HCT116 (cell line): ENCODE data around the gene CDK5RAP1. TPM values are rescaled to one million over a fixed set of nuclear protein-coding genes. Genes with fewer than 3 reads are reported as not detected.

Experiments
- ATF3 ChIP-seq: IDR thresholded peaks from 2 replicates; pipeline ENCODE4 v1.6.1; 2012
- CEBPB ChIP-seq: IDR thresholded peaks from 2 replicates; pipeline ENCODE4 v1.6.1; 2012; ENCODE audit warnings: low read depth
- EGR1 ChIP-seq: IDR thresholded peaks from 2 replicates; pipeline ENCODE4 v1.6.1; 2012; ENCODE audit warnings: low read depth
- ELF1 ChIP-seq: IDR thresholded peaks from 2 replicates; pipeline ENCODE4 v1.6.1; 2012; ENCODE audit warnings: low read depth, borderline replicate concordance
- EZH2 ChIP-seq: fragments of 200-600 bp; sonication (generic); IDR thresholded peaks from 2 replicates; pipeline ENCODE4 v1.6.1; 2017; ENCODE audit warnings: antibody characterized with exemption, mixed run types
- FOSL1 ChIP-seq: IDR thresholded peaks from 2 replicates; pipeline ENCODE4 v1.6.1; 2012; ENCODE audit warnings: low read depth
- JUND ChIP-seq: IDR thresholded peaks from 2 replicates; pipeline ENCODE4 v1.6.1; 2012
- MAX ChIP-seq: IDR thresholded peaks from 2 replicates; pipeline ENCODE4 v1.6.1; 2012
- REST ChIP-seq: IDR thresholded peaks from 2 replicates; pipeline ENCODE4 v1.6.1; 2012; ENCODE audit warnings: low read depth
- SIN3A ChIP-seq: IDR thresholded peaks from 2 replicates; pipeline ENCODE4 v1.6.1; 2012; ENCODE audit warnings: low read depth
- TCF7L2 ChIP-seq: IDR thresholded peaks from 2 replicates; pipeline ENCODE4 v1.7.0; 2011; ENCODE audit warnings: borderline replicate concordance, inconsistent platforms; ENCODE audit not compliant: insufficient read depth, insufficient read length; ENCODE audit errors: extremely low read depth
- ZBTB33 ChIP-seq: IDR thresholded peaks from 2 replicates; pipeline ENCODE4 v1.6.1; 2011; ENCODE audit warnings: mild to moderate bottlenecking, low read length, moderate library complexity; ENCODE audit not compliant: insufficient replicate concordance; ENCODE audit errors: extremely low read depth
- ZFX ChIP-seq: fragments of 450-650 bp; IDR thresholded peaks from 2 replicates; pipeline ENCODE4 v1.6.1; 2017
- total RNA-seq: library from RNA; stranded (reverse); gene quantifications from one replicate; pipeline ENCODE4 v1.2.1, GENCODE V29; 2021; ENCODE audit not compliant: unreplicated experiment

Gene CDK5RAP1
- total RNA-seq, 1 experiment from 2014 or later = 41.4 TPM

- TF ChIP-seq REST (no peak), EZH2 (no peak), ATF3 (no peak), CEBPB (no peak), SIN3A (no peak), ZBTB33 (no peak), ZFX (no peak), MAX (no peak), TCF7L2 (no peak), ELF1 (no peak), EGR1 (no peak), JUND (no peak), FOSL1 (no peak)
These were observed 76.0 kb downstream of the CDK5RAP1 start (continued) for GRCh38 chr20:33325350-33325749.
